GM19452 (cell line): ENCODE results near the gene SKOR1.

Experiments used
- ATAC-seq: cut with Tn5 transposase; IDR thresholded peaks from one replicate; pipeline ENCODE4 v1.9.1; 2021; ENCODE audit not compliant: unreplicated experiment

Gene SKOR1

DNA sequence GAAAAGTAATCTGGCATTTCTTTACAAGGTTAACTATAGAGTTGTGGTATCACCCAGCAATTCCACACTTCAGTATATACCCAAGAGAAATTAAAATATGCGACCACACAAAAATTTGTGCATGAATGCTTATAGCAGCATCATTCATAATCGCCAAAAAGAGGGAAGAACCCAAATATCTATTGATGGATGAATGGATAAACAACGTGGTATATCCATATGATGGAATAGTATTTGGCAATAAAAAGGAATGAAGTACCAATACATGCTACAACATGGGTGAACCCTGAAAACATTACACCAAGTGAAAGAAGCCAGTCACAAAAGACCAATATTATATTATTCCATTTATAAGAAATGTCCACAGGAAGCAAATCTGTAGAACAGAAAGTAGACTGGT is 8.6 kb upstream of the SKOR1 start:
- no peak for ATAC-seq

DNA sequence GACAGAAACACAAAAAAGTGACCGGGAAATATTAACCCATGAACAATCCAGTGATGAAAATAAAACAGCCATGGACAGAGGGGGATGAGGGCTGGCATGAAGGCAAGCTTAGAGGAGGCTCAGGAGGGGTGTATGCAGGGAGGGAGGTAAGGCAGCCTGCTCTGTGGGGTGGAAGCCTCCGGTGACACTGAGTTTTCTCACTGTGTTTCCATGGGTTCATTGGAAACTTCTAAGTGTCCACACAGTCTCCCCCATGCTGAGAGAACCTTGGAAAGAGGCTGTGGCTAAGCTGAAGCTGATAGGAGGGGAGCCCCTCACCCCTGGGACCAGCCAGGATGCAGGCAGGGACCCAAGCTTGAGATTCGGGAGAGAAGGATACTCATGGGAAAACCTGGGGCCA is 6.8 kb upstream of the SKOR1 start:
- no peak for ATAC-seq

DNA sequence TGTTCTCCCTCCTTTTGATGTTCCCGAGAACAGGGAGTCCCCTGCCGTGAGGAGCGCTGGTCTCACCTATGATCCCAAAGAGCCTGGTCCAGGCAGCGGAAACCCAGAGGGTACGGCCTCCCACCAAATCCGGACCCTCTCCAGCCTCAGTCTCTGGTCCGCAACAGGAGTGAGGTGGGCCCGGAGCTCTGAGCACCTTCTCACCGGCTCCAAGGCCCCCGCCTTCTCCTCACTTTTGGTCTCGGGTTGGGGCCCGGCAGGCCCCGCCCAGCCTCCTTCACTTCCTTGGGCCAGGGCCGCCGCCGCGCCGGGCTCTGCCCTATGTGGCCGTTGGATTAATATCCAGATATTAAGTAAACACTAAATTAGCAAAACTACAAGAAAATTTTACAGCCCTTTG is 5.7 kb upstream of the SKOR1 start:
- ATAC-seq = no peak

DNA sequence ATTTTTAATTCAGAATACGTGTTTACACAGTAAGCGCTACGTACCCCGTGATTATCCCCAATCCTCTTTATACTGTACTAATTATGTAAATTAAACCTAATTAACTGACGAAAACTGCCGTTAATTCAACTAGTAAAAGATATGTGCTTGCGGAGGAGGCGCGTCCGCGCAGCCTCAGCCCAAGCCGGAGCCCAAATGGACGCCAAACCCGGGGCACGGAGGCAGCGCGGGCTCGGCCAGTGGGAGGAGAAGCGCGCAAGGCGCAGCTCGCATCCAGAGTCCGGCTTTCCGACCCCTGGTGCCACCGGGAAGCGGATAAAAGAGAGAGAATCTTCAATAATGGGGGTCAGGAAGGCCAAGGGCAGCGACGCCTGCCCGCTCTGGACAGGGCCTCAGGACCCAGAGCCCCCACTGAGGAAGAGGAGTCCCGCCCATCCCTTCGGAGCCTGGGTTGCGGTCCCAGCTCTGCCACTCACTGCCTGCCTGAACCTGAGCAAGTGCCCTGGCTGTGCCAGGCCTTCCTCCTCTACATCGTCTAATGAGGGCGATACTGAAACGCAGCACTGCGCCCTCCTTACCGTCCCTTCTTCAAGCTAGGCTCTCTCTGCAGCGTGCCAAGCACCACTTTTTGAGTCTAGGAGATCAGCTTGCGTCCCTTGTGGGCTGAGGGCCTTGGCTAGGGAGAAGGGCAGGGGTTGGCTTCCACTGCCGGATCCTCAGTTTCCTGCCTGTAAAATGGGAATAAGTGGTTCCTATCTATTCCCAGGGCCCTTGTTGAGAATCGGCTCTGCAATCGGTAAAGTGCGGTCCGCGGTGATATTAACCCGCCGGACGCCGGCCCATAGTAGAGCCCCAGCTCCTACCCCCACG is 5.0 kb upstream of the SKOR1 start:
- no peak for ATAC-seq

- ATAC-seq = no peak
Observed at GRCh38 chr15:67820992-67821783, 4.1 kb upstream of the SKOR1 start.

DNA sequence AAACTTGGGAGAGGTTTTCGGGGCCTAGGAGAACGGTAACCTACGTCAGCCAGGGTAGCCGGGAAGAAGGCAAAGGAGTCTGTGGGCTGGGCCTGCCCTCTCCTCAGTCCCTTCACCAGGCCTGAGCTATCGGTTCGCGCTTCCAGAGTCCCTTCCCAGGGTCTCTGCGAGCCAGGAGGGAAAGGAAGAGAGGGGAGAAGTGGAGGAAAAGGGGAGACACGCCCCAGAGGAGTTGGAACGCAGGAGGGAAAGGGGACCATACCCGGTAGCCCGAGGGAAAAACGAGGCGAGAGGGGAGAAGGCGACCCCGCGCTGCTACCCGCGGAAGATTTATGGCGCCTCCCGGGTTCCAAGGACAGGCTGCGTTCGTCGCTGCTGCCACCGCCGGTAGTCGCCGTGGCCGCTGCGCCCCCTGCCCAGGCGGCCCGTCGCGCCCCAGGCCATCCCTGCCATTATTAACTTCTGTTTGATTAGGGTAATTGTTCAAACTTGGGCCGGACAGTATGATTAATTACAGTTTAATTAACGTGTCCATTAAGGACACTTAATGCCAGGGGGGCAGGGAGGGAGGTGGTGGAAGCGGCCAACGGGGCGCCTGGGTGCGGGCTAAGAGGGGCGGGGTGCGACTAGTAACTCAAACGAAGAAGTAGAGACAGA is 3.4 kb upstream of the SKOR1 start:
- ATAC-seq = no peak

DNA sequence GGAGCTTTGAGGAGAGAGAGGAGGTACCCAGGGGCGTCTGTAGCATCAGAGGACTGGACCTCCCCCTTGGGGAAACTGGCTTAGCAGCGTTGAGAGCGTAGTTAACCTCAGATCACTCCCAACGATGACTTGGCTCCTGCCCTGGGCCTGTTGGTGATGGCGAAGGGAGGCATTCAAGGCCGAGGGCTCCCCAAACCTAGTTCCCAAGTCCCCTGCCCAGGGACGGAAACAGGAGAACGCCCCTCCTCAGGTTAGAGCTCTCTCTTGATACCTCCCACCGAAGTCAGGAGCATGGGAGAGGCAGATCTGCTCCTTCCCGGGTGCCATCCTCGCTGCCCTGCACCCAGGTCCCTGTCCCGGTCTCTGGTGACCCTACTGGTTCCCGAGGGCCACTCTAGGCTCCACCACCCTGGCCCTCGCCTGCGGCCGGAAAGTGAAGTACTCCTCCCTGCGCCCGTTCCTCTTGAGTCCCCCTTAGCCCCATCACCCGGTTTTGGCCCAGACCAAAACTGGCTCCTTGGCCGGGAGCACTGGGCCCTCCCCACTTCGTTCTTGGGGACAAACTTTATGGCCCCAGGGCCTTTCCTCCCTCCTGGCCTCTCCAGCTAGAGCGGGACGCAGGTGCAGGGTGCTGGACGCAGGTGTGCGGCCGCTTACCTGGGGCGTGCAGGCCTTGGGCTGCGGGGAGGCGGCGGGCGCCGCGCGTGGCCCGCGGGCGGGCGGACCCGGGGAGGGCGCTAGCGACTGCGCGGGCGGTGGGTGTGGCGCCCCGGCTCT is 2.6 kb upstream of the SKOR1 start:
- ATAC-seq = no peak

DNA sequence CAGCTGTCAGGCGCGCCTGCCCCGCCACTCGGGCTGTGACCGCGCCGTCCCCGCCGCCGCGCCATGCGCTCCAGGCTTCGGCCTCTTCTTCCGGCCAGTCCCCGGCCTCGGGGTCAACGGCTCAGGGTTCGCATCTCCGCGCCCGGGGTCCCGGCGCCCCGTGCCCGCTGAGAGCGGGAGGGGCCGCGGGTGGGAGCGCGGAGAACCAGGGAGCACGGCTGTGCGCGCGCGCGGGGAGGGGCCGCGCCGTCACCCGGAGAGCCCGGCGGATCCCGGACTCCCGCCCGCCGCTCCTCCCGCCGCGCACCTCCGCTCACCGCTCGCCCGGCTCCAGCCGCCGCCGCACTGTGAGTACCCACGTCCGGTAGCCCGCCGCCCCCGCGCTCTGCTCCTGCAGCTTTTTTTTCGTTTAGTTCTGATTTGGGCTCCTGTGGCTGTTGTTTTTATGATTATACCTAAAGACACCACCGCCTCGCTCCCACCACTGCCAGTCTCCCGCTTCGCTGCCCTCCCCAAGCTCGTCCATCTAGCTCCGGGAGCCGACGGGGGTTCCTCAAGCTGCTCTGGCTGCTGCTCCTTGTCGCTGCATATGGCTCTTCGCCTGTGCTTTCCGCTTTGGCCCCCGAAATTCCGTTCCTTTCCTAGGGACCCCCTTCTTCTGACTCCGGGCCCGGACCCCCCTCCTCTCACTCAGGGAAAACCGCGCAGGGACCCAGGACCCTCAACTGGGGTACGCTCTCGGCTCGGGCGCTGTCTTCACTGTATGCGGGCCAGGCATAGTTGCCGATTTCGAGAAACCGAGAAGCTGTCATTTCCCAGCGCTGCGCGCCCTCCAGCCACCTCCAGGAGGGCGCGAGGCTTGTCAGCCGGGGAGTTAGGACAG is 1.8 kb upstream of the SKOR1 start:
- no peak for ATAC-seq

DNA sequence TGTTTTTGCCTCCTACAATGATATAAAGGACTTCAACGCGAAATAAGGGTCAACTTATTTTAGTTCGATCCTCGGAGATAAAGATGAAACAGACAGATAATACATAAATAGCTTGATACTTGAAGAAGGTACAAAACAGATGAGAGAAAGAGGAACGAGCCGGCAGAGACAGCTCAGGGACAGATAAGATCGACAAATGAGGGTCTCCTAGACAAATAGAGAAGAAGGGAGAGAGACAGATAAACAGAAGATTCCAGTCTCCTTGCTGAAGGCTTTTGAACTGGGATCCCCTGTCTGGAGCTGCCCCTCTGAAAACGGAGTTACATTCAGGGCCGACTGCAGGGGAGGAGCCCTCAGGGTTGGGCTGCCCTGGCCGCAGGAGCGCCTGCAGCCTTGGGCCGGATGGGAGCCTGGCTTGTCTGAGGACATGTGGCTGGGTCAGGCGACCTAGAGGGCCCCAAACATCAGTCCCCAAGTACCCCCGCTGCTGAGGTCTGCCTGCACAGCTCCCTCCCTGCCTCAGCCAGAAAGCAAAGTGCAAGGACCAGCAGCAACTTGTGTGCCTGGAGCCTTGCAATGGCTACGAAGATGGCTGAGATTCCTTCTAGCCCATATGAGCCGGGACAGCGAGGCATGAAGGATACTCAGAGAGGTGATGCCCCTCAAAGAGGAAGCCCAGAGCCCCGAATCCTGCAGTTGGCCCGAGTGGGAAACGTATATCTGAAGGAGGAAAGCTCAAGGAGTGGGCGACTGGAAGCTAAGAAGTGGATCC is 926 bp upstream of the SKOR1 start:
- no peak for ATAC-seq

GRCh38 chr15:67825881-67826716 is 790 bp downstream of the SKOR1 start:
- no peak for ATAC-seq

GRCh38 chr15:67826717-67827561 is 1.6 kb downstream of the SKOR1 start:
- no peak for ATAC-seq

- ATAC-seq = no peak
Observed at GRCh38 chr15:67827562-67828277, 2.4 kb downstream of the SKOR1 start.

DNA sequence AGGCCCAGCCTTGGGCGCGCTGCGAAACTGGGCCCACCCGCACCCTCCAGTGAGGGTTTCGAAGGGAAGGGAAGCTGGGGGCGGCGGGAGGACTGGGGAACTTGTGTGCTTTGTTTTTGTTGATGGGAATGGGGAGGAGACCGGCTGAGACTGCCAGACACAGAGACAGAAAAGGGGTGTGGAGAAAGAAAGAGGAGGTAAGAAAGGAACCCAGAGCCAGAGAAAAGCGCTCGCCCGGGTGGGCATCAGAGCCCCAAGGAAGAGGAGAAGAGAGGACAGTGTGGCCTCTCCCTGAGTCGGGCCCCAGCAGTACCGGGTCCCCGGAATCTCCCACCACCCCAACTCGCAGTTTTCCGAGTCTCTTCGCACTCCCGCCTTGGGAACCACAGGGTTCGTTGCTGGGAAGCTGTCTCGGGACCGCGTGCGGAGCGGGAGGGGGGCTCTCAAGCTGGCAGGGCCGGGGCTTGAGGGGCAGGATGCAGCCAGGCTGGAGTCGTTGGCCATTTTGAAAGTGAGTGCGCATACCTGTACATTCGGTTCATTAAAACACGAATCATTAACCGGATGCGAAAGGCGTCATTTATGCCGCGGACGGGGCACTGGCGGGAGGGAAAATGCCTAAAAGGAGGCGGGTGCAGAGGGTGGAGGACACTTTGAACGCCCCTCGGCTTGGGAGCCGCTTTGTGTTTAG is 3.1 kb downstream of the SKOR1 start:
- ATAC-seq = no peak

GRCh38 chr15:67828969-67829646 is 3.8 kb downstream of the SKOR1 start:
- no peak for ATAC-seq

- no peak for ATAC-seq
Observed at GRCh38 chr15:67829647-67830504, 4.6 kb downstream of the SKOR1 start.
